Vagina (tissue), 2 donors: ENCODE measurements around the gene CBFA2T2.

ENCODE experiments used
- POLR2A ChIP-seq, 2 donors: fragments of 450-650 bp; IDR thresholded peaks; one replicate each; pipeline ENCODE4 v1.6.1; 2017; ENCODE audit warnings: antibody characterized with exemption in 2 of 2, mild to moderate bottlenecking in 2 of 2, moderate library complexity in 2 of 2
- POLR2AphosphoS5 ChIP-seq, 2 donors: sonication (generic); formaldehyde crosslinking; IDR thresholded peaks; one replicate each; pipeline ENCODE4 v1.9.0; 2017; ENCODE audit warnings: antibody characterized with exemption in 2 of 2, mild to moderate bottlenecking in 2 of 2, low read depth in 1 of 2; ENCODE audit not compliant: insufficient read depth in 1 of 2
- TF ChIP-seq, protein P1 (sequence below), 3 experiments: fragments of 450-650 bp in 2 of 3; fragments of 200-600 bp in 1 of 3; sonication (generic) in 1 of 3; IDR thresholded peaks; one replicate each; pipeline ENCODE4 v1.5.1; 2017 to 2019; ENCODE audit warnings: antibody characterized with exemption in 3 of 3, mild to moderate bottlenecking in 2 of 3, moderate library complexity in 2 of 3

DNA sequence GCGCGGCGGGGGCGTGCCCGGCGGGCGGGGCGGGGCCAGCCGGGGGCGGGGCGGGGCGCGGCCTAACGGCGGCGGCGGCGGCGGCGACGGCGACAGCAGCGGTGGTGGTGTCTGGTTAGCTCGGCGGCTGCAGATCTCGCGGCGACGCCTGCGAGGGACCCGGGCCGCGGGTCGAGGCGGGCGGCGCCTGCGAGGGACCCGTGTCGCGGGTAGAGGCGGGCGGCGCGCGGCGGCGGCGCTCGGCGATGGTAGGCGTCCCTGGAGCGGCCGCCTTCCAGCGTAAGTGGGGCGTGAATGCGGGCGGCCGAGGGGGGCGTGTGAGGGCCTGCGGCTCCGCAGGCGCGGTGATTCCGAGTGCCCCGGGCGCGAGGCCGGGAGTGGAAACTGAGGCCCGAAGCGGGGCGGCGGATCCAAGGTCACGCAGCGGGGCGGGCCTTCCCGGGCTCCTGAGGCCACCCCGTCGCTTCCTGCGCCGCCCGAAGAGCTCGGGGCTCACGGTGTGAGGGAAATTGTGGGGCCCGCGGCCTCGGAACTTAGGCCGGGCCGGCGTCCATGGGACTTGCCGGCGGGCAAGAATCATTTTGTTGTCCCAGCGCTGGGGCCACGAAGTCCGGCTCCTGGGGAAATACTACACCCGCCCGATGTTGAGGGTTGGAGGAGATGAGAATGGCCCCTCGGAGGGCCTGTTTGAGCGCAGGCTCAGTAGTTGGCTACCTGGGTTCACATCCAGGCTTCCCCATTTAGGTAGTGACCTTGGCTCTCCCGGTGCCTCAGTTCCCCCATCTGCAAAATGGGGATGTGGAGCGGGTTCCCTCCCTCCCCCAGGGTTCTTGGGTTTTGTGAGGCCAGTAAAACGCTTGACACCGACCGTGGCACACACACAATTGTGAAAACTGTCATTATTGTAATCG is at the start of gene CBFA2T2:
- TF ChIP-seq, protein P1, sequence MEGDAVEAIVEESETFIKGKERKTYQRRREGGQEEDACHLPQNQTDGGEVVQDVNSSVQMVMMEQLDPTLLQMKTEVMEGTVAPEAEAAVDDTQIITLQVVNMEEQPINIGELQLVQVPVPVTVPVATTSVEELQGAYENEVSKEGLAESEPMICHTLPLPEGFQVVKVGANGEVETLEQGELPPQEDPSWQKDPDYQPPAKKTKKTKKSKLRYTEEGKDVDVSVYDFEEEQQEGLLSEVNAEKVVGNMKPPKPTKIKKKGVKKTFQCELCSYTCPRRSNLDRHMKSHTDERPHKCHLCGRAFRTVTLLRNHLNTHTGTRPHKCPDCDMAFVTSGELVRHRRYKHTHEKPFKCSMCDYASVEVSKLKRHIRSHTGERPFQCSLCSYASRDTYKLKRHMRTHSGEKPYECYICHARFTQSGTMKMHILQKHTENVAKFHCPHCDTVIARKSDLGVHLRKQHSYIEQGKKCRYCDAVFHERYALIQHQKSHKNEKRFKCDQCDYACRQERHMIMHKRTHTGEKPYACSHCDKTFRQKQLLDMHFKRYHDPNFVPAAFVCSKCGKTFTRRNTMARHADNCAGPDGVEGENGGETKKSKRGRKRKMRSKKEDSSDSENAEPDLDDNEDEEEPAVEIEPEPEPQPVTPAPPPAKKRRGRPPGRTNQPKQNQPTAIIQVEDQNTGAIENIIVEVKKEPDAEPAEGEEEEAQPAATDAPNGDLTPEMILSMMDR (IDR thresholded peaks at IDR 0.05), result no peak
- peak in 1 of 2 donors; percentile 59 for TF ChIP-seq POLR2A (IDR thresholded peaks at IDR 0.05)
- peak in 1 of 2 donors; percentile 54 for TF ChIP-seq POLR2AphosphoS5 (IDR thresholded peaks at IDR 0.05; ENCODE audit: insufficient read depth in 1 of 2, low read depth in 1 of 2)
